IPS DF 4.7 (cell line): ENCODE data around the gene MAT2B.

ENCODE experiments used
- DNase-seq: peaks from one replicate; pipeline ENCODE4 v3.0.0-alpha.2; 2013; ENCODE audit warnings: low spot score; ENCODE audit errors: extremely low read depth

MAT2B gene

DNA sequence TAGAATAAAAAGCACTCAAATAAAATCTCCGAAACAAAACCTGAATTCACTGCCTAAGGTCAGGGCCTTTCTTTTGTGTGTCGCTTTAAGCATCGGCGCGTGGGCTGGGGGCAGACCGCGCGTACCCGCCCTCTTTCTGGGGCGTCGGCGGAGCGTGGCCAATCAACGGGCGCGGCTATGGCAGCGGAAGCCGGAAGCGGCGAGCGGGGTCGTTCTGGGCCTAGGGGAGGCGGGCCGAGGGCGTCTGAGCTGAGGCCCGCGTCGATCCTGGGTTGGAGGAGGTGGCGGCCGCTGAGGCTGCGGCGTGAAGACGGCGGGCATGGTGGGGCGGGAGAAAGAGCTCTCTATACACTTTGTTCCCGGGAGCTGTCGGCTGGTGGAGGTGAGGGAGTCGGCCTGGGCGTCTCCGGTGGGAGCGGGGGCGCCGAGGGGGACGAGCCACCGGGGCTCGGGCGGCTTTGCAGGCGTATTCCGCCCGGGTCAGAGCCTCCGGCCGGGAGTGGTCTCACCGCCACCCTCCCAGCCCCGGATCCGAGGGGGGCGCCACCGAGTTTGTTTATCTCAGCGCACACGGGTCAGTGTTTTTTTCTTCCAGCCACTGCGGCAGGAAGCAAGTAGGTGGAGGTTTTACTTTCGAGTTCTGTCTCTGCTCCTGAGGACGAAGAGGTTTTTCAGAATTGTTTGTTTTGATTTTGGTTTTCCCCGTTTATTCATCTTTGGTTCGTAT lies at the start of gene MAT2B:
MAT2B (plus strand) TSS at position 252 of the 727 bp plus-strand sequence; CDS start at position 320, 68 bp downstream.
- peak; percentile 69 for DNase-seq

DNA sequence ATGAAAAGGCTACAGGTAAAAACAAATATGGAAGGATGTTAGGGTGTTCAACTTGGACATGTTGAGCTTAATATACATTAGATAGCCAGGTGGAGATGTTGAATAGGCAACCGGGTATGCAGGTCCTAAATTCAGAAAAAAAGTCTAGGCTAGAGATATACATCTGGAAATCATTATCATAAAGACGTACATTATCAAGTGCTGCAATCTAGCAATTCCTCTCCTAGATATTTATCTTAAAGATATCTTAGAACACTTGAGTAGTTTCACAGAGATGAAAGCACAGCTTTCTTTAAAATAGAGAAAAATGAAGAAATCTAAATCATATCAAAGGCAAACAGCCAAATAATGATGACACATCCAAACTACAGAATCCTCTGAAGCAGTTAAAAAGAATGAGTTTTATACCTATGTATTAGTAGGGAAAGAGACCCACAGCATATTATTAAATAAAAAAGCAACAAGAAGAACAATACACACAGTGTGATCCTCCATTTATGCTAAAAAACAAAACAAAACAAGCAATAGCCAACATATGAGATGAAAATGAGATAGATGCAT lies 49.3 kb upstream of the MAT2B start:
- DNase-seq = no peak

DNA sequence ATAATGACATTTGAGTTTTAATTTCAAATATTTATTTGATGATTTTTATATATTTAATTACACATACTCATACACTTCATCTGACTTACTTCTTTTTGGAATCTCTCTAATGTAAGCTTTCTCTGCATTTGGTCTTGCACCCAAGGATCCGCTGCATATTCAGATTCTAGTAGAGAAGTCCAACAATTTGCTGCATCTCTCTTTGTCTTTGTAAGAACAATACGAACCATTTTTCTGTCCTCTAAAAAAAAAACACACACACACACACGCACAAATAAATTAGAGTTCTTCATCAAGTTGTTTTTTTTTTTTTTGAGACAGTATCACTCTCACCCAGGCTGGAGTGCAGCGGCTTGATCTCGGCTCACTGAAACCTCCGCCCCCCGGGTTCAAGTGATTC lies 48.6 kb upstream of the MAT2B start:
- DNase-seq = no peak

DNA sequence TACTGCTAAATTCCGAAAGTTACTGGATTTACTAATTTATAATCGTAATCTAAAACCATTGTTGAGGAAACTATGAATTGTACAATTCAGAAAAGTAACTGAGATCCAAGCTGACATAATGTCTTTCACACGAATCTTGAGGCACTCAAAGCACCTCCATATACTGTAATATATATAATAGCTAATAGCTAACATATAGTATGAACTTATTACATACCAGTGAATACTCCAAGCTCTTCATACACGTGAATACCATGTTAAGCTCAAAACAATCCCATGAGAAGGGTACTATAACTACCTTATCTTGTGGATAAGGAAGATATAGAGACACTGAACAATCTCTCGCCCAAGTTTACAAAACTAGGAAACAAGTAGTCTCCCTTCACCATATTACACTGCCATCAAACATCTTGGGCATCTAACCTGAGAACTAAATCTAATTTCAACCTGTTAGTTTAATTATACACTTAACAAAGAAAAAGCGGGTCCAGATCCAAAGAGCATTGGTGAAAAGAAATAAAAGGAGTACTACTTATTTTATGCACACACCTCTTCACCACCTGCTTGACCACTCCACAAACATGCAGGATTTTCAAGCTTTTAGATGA lies 46.5 kb upstream of the MAT2B start:
- no peak for DNase-seq

DNA sequence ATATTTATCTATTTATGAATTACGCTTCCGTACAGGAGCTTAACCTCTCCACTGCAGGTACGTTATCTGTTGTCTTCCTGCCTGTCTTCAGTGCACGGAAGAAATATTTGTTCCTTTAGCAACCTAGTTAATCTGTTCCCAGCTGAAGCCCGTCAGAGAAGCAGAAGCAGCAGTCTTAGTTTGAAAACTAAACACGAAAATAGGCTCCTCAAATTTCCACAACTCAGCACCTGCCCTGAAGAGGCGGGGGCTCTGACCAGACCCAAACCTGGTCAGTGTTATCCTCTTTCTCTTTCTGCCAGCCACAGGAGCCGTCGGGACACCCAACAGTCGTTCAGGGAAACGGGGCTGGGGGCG lies 46.0 kb upstream of the MAT2B start:
- no peak for DNase-seq

DNA sequence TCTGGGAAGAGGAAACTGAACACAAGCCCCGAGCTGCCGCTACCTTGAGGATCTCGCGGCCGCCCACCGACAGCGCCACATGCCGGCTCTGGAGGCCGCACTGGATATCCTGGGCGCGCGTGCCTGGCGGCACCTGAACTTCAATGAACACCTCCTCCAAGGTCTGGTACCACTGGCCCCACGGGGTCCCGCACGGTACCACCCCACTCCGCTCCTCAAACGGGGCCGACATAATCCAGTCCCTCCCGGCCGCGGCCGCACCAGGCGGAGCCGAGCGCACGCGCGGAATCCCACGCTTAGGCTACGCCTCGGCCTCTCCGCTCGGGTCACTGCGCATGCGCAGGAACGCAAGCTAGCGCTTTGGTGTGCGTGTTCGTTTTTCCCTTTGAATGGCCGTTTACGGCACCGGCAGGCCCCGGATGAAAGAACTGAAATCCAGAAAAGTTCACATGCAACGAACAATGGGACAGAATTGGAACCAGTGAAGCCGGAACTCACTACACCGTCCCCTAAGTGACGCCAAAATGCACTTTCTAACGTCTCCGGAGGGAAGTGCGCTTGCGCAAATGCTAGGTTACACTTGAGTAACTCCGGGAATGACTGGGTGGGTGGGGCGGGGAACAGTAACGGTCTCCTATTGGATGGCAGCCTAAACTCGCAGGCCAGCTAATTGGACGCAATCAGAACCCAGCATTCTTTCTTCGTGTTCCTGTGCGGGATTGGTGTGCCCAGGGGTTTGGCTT lies 45.4 kb upstream of the MAT2B start, which contains the start of gene NUDCD2:
NUDCD2 (minus strand) TSS at position 284 of the 743 bp plus-strand sequence; CDS start at position 232, 52 bp downstream.
- peak; percentile 99 for DNase-seq

DNA sequence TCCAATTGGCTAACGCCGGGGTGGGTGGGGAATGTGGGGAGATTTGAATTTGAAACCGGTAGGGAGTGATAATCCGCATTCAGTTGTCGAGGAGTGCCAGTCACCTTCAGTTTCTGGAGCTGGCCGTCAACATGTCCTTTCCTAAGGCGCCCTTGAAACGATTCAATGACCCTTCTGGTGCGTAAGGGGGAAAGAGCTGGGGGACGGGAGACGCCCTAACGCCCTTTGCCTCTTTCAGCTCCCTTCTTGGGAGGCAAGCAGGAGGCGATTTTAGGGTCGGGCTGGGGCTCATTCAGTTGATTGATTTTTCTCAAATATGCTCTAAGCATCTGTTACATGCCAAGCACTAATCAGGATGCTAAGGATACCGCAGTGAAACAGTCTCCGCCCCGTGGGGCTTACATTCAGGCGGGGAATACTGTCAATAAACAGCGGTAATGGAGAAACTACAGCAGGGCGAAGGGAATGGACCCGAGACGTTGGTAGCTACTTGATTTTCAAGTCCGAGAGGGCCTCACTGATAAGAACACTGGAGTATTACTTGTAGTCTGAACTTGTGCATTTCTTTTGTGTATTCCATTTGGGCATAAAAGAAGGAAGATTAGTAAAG lies 44.8 kb upstream of the MAT2B start, which contains the start of gene HMMR:
HMMR (plus strand) TSS at position 71 of the 610 bp plus-strand sequence; CDS start at position 132, 61 bp downstream.
- no peak for DNase-seq

DNA sequence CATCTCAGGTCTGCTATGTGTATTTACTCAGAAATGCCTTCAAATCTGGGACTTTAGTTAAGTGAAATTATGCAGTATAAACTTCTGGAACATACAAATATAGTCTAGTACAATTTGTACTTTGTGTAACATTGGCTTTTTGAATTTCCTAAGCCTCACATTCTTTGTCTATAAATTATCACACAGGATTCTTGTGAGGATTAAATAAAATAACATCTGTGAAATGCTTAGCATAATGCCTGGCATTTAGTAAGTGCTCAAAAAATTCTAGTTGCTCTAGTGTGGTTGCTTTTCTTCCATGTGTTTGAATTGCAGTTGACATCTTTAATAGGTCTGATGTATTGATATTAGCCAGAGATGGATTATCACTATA lies 42.4 kb upstream of the MAT2B start:
- no peak for DNase-seq

DNA sequence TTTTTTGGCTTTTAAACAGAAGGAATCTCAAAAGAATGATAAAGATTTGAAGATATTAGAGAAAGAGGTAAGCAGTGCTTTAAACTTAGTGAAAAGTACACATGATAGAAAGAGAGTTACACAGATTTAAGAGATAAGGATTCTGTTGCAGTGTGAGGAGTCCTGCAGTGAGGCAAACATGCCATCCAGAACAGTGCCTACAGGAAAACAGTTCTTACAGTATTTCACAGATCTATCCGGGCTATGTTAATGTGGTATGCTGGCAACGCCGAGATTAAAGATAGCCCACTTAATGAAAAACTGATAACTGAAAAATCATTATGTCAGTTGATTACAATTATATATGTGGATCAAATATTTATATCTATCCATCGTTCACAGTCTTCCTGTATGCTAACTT lies 37.7 kb upstream of the MAT2B start:
- DNase-seq = no peak

DNA sequence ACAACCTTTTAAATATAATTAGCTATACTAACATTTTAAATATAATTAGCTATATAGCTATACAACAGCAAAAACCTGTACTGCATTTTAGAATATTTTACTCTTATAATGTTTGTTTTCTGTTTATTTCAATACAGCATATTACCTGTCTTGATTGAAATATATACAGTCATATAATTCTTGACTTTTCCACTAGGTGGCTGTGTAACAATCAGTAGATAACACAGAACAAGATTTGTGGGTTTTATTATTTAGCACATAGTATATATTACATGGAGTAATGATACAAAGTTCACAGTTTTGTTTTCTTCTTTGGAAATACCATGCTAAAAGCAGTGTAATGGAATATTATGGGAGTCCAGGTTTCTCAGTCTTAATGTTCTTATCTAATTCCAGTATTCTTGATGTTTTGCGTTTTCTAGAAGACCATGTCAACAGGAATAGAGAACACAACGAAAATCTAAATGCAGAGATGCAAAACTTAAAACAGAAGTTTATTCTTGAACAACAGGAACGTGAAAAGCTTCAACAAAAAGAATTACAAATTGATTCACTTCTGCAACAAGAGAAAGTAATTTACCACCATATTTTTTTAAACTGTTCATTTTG lies 31.7 kb upstream of the MAT2B start:
- DNase-seq = no peak

DNA sequence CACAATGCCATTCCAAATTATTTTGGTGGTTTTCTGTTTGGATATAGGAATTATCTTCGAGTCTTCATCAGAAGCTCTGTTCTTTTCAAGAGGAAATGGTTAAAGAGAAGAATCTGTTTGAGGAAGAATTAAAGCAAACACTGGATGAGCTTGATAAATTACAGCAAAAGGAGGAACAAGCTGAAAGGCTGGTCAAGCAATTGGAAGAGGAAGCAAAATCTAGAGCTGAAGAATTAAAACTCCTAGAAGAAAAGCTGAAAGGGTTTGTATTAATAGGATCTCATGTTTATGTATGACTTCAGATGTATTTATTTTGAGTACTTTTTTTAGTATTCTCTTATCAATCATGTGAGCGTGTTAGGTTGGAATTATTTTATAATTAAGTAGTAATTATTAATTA lies 30.0 kb upstream of the MAT2B start:
- DNase-seq = no peak

DNA sequence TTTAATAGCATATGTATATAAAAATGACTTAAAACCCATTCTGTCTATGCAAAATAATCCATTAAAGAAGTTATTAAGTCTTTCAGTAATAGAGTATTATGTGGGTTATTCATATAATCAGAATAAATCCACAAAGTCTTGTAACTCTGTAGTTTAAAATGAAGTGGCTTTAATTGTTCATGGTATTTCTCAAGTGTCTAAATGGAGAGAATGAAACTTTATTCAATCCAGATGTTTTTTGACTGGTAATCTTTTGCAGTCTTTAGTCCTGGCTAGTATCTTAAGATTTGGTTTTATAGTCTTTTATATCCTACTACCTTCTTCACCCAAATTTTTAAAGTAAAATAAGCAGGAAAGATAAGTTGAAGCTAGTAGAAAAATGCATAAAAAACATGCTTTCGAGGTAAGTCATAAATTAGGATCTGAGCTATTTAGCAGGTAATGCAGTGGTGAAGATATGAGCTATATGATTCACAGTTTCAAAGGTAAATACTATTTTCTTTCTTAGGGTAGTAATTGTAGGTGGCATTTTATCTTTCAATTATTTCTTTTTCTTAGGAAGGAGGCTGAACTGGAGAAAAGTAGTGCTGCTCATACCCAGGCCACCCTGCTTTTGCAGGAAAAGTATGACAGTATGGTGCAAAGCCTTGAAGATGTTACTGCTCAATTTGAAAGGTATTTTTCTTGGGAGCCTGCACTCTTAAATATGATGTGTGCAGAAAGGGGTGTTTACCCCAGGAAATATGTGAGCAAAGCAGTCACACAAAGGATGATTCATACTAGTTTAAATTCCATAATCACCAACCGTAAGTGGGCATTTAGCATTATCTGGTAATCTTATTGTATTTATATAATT lies 27.1 kb upstream of the MAT2B start:
- no peak for DNase-seq

DNA sequence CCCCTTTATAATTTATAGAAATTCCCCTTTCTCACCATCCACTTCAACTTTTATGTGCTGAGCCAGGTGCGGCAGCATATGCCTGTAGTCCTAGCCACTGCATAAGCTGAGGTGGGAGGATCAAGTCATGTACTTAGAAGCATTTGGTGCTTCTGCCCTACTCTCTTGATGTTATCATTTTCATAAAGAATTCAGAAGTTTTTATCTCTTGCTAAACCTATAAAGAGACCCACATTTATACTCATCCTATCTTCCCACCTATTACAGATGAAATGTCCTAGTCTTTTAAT lies 26.5 kb upstream of the MAT2B start:
- no peak for DNase-seq

DNA sequence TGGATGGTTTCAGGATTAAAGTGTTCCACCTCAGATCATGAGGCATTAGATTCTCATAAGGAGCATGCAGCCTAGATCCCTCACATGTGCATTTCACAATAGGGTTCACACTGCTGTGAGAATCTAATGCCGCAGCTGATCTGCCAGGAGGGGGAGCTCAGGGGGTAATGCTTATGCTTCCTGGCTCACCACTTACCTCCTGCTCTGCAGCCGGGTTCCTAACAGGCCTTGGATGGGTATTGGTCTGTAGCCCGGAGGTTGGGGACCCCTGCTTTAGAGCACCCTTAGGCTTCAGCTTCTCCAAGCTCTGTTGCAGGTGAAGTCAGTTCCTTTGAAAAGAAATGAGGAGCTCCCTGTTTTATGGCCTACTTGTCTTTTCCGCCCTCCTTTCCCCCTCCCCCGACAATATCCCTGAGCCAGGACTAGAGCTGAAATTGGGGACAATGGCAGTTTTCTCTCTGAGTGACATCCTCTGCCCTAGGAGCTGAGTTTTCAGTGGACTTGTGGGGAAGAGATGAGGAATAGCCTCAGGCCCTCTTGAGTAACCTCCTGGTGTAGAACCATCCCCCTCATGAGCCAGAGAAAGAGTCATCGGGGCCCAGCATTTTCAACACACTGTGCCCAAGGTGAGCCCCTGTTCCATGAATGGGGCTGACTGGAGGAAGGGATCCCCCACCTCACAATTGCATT lies 16.2 kb upstream of the MAT2B start:
- no peak for DNase-seq

DNA sequence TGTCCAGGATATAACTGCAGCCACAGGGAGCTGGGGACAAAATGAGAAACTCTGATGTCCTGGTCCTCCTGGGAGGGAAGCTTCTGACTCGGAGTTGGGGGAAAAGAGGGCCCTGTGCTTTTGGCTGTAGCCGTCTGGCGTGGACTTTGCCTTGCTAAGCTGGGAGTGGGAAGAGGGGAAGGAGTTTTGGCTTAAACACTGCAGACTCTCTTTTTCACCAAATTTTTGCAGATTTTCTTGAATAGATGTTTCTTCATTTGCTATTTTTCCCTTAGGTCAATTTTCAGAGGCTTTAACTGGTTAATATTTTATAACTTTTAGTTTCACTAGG lies 15.7 kb upstream of the MAT2B start:
- DNase-seq = no peak

DNA sequence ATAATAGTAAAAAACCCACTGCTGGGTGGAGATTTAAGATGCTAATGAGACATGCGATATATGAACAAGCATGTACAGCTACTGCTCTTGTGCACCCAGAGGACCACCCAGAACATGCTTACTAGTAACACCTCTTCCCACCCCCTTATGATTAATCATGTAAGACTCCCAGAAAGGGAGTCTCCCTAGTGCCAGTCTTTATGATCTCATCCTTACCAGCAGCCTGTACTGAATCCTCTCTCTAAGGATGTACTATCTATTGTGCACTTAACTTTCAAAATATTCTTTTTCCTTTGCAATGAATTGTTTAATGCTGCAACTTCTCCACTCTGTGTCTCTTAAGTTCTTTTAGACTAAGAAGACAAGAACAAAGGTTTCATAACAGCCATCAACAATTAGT lies 9.1 kb upstream of the MAT2B start:
- DNase-seq = no peak

DNA sequence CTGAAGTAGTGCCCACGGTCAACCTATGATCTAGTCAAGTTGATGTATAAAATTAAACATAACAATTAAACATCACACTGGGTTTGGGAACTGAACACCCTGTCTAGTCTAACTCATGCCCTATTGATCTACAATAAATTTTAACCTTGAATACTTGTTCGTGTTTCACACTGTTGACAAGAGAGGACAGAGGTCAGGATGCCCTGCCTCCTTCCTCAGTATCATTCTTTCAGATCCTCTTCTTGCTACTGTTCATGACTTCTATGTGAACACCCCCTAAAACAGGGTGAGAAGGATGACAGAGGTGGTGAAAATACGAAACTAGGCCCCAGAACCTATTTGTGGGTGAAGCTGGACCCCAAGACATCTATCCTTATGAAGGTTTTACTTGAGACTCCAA lies 8.1 kb upstream of the MAT2B start:
- DNase-seq = no peak

DNA sequence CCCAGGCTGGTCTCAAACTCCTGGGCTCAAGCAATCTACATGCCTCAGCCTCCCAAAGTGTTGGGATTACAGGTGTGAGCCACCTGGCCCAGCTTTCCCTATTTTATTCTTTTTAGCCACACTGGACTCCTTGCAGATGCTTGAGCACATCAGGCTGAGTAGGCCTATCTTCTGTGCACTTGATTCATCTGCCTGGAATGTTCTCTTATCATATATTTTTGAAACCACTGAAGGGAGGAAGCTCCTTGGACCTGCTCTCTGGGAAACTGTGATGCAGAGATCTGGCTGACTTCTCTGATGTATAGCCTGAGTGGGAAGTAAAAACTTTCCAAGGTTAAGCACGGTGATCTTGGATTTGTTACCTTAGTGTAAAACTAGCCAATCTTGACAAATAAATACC lies 6.5 kb upstream of the MAT2B start:
- no peak for DNase-seq

DNA sequence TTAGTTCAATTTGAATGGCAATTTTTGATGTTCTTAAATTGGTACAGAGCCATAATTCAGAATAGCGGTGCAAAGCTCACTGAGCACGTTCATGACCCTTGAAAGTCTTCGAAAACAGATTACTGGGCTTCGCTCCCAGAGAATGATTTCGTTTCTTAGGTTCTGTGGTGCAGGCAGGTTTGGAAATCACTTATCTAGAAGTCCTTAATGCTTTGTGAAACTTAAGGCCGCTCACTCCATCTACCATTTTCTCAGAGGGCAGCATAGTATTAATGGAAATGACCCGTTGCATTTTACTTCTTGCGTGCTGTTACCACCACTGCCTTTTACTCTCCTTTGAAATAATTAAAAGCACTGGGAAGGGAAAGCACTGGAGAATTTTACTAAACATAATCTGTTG lies 2.9 kb upstream of the MAT2B start:
- no peak for DNase-seq
